GM12878 (cell line): ENCODE data around the gene GATA3. TPM values are rescaled to one million over a fixed set of nuclear protein-coding genes. Genes with fewer than 3 reads are reported as not detected.

Source experiments
- ATAC-seq: fragments of 200-7000 bp; cut with Tn5 transposase; 3 replicates; pipeline ENCODE4 v1.9.1; 2020; ENCODE audit warnings: mild to moderate bottlenecking, moderate library complexity
- BruUV-seq: library from RNA; stranded (reverse); fragments of 400-500 nt; replicated peaks from 2 replicates; lab custom pipeline; 2021; lab: Mats Ljungman, UMichigan
- CTCF ChIA-PET: fragments of 300-600 bp; sonication (Branson Sonifier 250); formaldehyde crosslinking; extraction: SDS; loops from one replicate; lab custom pipeline; 2021; ENCODE audit warnings: inconsistent platforms; lab: Yijun Ruan, JAX
- POLR2A ChIA-PET: fragments of 350-600 bp; formaldehyde crosslinking; extraction: SDS; loops from one replicate; lab custom pipeline; 2021; ENCODE audit warnings: inconsistent platforms; lab: Charles Lee
- RAD21 ChIA-PET: fragments of 300-600 bp; sonication (Branson Sonifier 250); formaldehyde crosslinking; loops from one replicate; lab custom pipeline; 2023; ENCODE audit warnings: antibody characterized with exemption; ENCODE audit not compliant: unreplicated experiment; lab: Charles Lee
- SMC1A ChIA-PET: fragments of 300-600 bp; sonication (Branson Sonifier 250); formaldehyde crosslinking; loops from one replicate; lab custom pipeline; 2023; ENCODE audit not compliant: unreplicated experiment, uncharacterized antibody; lab: Charles Lee
- DNase-seq: peaks from one replicate; pipeline ENCODE4 v3.0.0-alpha.2; 2011; ENCODE audit warnings: low read depth, low spot score
- FAIRE-seq: peaks from 3 replicates; lab custom pipeline; 2011; peaks lifted over from hg19 to GRCh38; lab: Jason Lieb, UNC
- H2AFZ ChIP-seq: 2 replicates; pipeline ENCODE4 v1.6.0; 2011; ENCODE audit warnings: low read depth, low read length, control low read depth; ENCODE audit not compliant: control insufficient read depth
- H3K27ac ChIP-seq: 2 replicates; pipeline ENCODE4 v1.5.1; 2011; ENCODE audit warnings: control low read depth; ENCODE audit not compliant: control insufficient read depth, insufficient read depth
- H3K27me3 ChIP-seq, 2 experiments: replicated peaks in 1 of 2; 2 replicates each; pipeline versions ENCODE4 v1.6.0 to v1.6.1; 2011; ENCODE audit warnings: low read length in 1 of 2; ENCODE audit not compliant: control insufficient read depth in 2 of 2, insufficient read depth in 2 of 2
- H3K36me3 ChIP-seq, 2 experiments: 2 replicates each; pipeline ENCODE4 v1.5.1; 2011; ENCODE audit warnings: low read length in 1 of 2; ENCODE audit not compliant: control insufficient read depth in 2 of 2, insufficient read depth in 2 of 2
- H3K4me1 ChIP-seq: 2 replicates; pipeline ENCODE4 v1.6.1; 2011; ENCODE audit warnings: mild to moderate bottlenecking, low read length, moderate library complexity, mixed read lengths; ENCODE audit not compliant: control insufficient read depth, insufficient read depth
- H3K4me2 ChIP-seq: 2 replicates; pipeline ENCODE4 v1.6.0; 2011; ENCODE audit warnings: control low read depth; ENCODE audit not compliant: control insufficient read depth, insufficient read depth
- H3K4me3 ChIP-seq: fragments of 200-600 bp; sonication (generic); 2 replicates; pipeline ENCODE4 v1.5.1; 2016
- H3K79me2 ChIP-seq: 2 replicates; pipeline ENCODE4 v1.6.0; 2011; ENCODE audit warnings: low read length; ENCODE audit not compliant: control insufficient read depth, insufficient read depth
- H3K9ac ChIP-seq: 2 replicates; pipeline ENCODE4 v1.8.0; 2011; ENCODE audit warnings: low read length, control low read depth, mixed read lengths; ENCODE audit not compliant: control insufficient read depth, insufficient read depth
- H3K9me3 ChIP-seq: replicated peaks from 3 replicates; pipeline ENCODE4 v1.5.1; 2011; ENCODE audit warnings: mild to moderate bottlenecking, low read length; ENCODE audit not compliant: control insufficient read depth, insufficient read depth
- H4K20me1 ChIP-seq: 2 replicates; pipeline ENCODE4 v1.6.0; 2011; ENCODE audit not compliant: control insufficient read depth, insufficient read depth
- ATF2 ChIP-seq: IDR thresholded peaks from 2 replicates; pipeline ENCODE4 v1.6.1; 2012; ENCODE audit warnings: low read length, inconsistent platforms
- GATAD2B ChIP-seq: fragments of 450-650 bp; conservative IDR thresholded peaks from 2 replicates; pipeline ENCODE4 v1.6.1; 2017; ENCODE audit warnings: low read depth, mild to moderate bottlenecking, moderate library complexity
- HDAC6 ChIP-seq: fragments of 200-600 bp; sonication (generic); IDR thresholded peaks from one replicate; pipeline ENCODE4 v1.8.0; 2017; ENCODE audit warnings: antibody characterized with exemption; ENCODE audit not compliant: unreplicated experiment
- NFIC ChIP-seq: IDR thresholded peaks from 2 replicates; pipeline ENCODE4 v1.6.1; 2012; ENCODE audit warnings: low read depth, mild to moderate bottlenecking, inconsistent platforms, low read length, moderate library complexity
- NFXL1 ChIP-seq: fragments of 450-650 bp; IDR thresholded peaks from 2 replicates; pipeline ENCODE4 v1.6.1; 2017; ENCODE audit warnings: antibody characterized with exemption, mild to moderate bottlenecking, borderline replicate concordance
- NFYA ChIP-seq: IDR thresholded peaks from 2 replicates; pipeline ENCODE4 v1.6.1; 2011; ENCODE audit warnings: low read depth, mild to moderate bottlenecking, low read length, improper control_type of control experiment, borderline replicate concordance
- PRDM15 ChIP-seq: fragments of 450-650 bp; formaldehyde crosslinking; IDR thresholded peaks from 2 replicates; pipeline ENCODE4 v1.4.0; 2020; ENCODE audit warnings: mild to moderate bottlenecking, moderate library complexity
- RUNX3 ChIP-seq: IDR thresholded peaks from 2 replicates; pipeline ENCODE4 v1.6.1; 2012; ENCODE audit warnings: low read length, inconsistent platforms
- SMC3 ChIP-seq: IDR thresholded peaks from 2 replicates; pipeline ENCODE4 v1.6.1; 2011; ENCODE audit warnings: low read length, improper control_type of control experiment, borderline replicate concordance
- STAT3 ChIP-seq: IDR thresholded peaks from 2 replicates; pipeline ENCODE4 v1.6.1; 2011; ENCODE audit warnings: low read depth, low read length, improper control_type of control experiment
- ZBTB11 ChIP-seq: fragments of 450-650 bp; formaldehyde crosslinking; IDR thresholded peaks from 2 replicates; pipeline ENCODE4 v1.5.0; 2022; ENCODE audit warnings: mild to moderate bottlenecking, missing genetic modification characterization
- ZNF207 ChIP-seq: fragments of 450-650 bp; IDR thresholded peaks from 2 replicates; pipeline ENCODE4 v1.6.1; 2014; ENCODE audit warnings: antibody characterized with exemption, mild to moderate bottlenecking, borderline replicate concordance
- WGBS: methylation state at CpG from one replicate; pipeline ENCODE4 v1.1.6; 2016; ENCODE audit warnings: low lambda C conversion rate; ENCODE audit not compliant: insufficient replicate concordance, insufficient coverage; ENCODE audit errors: missing lambda C conversion rate; 5-methylcytosine and 5-hydroxymethylcytosine counted together
- in situ Hi-C: fragments of 300-500 bp; cut with MboI; formaldehyde crosslinking; loops from 9 replicates; pipeline ENCODE4 v1.14.3; 2018; ENCODE audit warnings: mixed read lengths
- intact Hi-C: fragments of 100-400 bp; cut with micrococcal nuclease; formaldehyde crosslinking; loops from one replicate; pipeline ENCODE4 v1.14.2; 2022; ENCODE audit not compliant: unreplicated experiment
- polyA plus RNA-seq, 11 experiments: library from polyadenylated mRNA; depleted of rRNA in 4 of 11; unstranded in 6 of 11; stranded (reverse) in 5 of 11; fragments of >200 nt; fragmentation: Nextera tagmentation in 4 of 11; fragmentation: Illumina TruSeq in 1 of 11; extraction: Ambion mirVana in 4 of 11; extraction: Trizol in 1 of 11; gene quantifications; 1 replicate in 1 of 11; 2 replicates in 10 of 11; pipeline versions ENCODE4 v1.2.1 to v1.2.3, GENCODE V29; 2011 to 2016; ENCODE audit warnings: inconsistent platforms in 2 of 11, missing spikeins in 2 of 11, low read depth in 1 of 11
- total RNA-seq, 4 experiments: library from RNA; depleted of rRNA in 3 of 4; stranded (reverse); fragments of >200 nt in 3 of 4; fragmentation: Illumina TruSeq in 1 of 4; extraction: Trizol in 1 of 4; gene quantifications; 2 replicates each; pipeline versions ENCODE4 v1.2.1 to v1.2.3, GENCODE V29; 2013 to 2021

GATA3 gene
- total and polyA plus RNA-seq, 10 of the 15 experiments (the other 5 are each of a cell fraction or from before 2014, with no cell fraction given): 0.08 to 0.80 (median 0.29) TPM

- TF ChIP-seq ZNF207: no peak
- TF ChIP-seq, all 136 proteins: peak for 0
Measured at GRCh38 chr10:8116474-8116873, 62.0 kb downstream of the GATA3 start (continued).

GRCh38 chr10:8116926-8117493 lies 62.5 kb downstream of the GATA3 start:
- no peaks in the 10 kb centered on the region for H3K36me3 ChIP-seq
- no peaks in the 10 kb centered on the region for H3K9me3 ChIP-seq
- no peak overlapping the region for H3K27ac ChIP-seq
- in situ Hi-C loops (no loop called here), intact Hi-C loops (no loop called here)
- H2AFZ ChIP-seq: no peak overlapping the region
- RAD21 ChIA-PET: interaction anchor here (1.3 kb wide), 1 partner anchor 56 kb away, joined by 5 read pairs; no protein-coding TSS in a partner anchor
- no peak overlapping the region for H3K4me3 ChIP-seq
- FAIRE-seq (no peak), ATAC-seq (no peak), DNase-seq (no peak)
- H3K4me1 ChIP-seq: no peaks in the 10 kb centered on the region
- H3K9ac ChIP-seq: no peak overlapping the region
- CTCF ChIA-PET: no interaction called here
- POLR2A ChIA-PET: interaction anchor here (0.6 kb wide), 1 partner anchor 14 kb away, joined by 3 read pairs; no protein-coding TSS in a partner anchor
- BruUV-seq: no TSS peak
- H3K79me2 ChIP-seq: no peaks in the 10 kb centered on the region
- no peaks in the 10 kb centered on the region; a peak in 1 of 4 replicates for H3K27me3 ChIP-seq
- H4K20me1 ChIP-seq: no peaks in the 10 kb centered on the region
- no peak overlapping the region for H3K4me2 ChIP-seq
- SMC1A ChIA-PET: interaction anchor here (1.6 kb wide), 1 partner anchor 51 kb away, joined by 3 read pairs; no protein-coding TSS in a partner anchor
- 67% methylated on average over 12 of the region's 12 CpGs for WGBS
- TF ChIP-seq NFXL1 (no peak), GATAD2B (no peak), RUNX3 (no peak), NFIC (no peak), HDAC6 (no peak), ATF2 (no peak), PRDM15 (CRISPR knock-in tag) (no peak), STAT3 (no peak), SMC3 (no peak), NFYA (no peak), ZBTB11 (CRISPR knock-in tag) (no peak)
